ENCODE measurements around the gene TBC1D16. TPM values are rescaled to one million over a fixed set of nuclear protein-coding genes. Genes with fewer than 3 reads are reported as not detected.

TBC1D16 gene
- total and polyA plus RNA-seq, 2 donors (not counting 1 experiment from before 2014, with no cell fraction given): 8.3 to 30.4 TPM

GRCh38 chr17:79923974-79924638 lies 111.6 kb downstream of the TBC1D16 start:
- H3K27ac ChIP-seq (ENCODE audit: insufficient read depth, low read length): no peak overlapping the region
- no peak for DNase-seq (ENCODE audit: low read depth in 2 of 2)

GRCh38 chr17:79922798-79923197 lies 112.9 kb downstream of the TBC1D16 start:
- Histone ChIP-seq H3K4me3 (replicated peaks in 1 of 4; ENCODE audit: control extremely low read depth in 1 of 4, insufficient read depth in 1 of 4, low read depth in 3 of 4, low read length in 4 of 4) (no peak overlapping the region), H4K20me1 (ENCODE audit: control insufficient read depth, extremely low read depth, insufficient read depth, low read length) (no peaks in the 10 kb centered on the region), H3K36me3 (ENCODE audit: control insufficient read depth, insufficient read depth, low read length) (no peaks in the 10 kb centered on the region), H2AFZ (ENCODE audit: low read length) (no peak overlapping the region), H3K27me3 (ENCODE audit: control insufficient read depth, insufficient read depth, low read length) (peaks cover 9% of the 10 kb centered on the region), H3K9ac (ENCODE audit: insufficient read depth, low read length) (no peak overlapping the region), H3K4me1 (ENCODE audit: control insufficient read depth, extremely low read depth, insufficient read depth, low read length) (no peaks in the 10 kb centered on the region), H3K9me3 (ENCODE audit: control insufficient read depth, insufficient read depth, low read depth, low read length) (no peaks in the 10 kb centered on the region), H3K27ac (ENCODE audit: insufficient read depth, low read length) (no peak overlapping the region), H3K79me2 (ENCODE audit: control insufficient read depth, insufficient read depth, low read length) (no peaks in the 10 kb centered on the region), H3K4me2 (ENCODE audit: extremely low read depth, insufficient read depth, low read length) (no peak overlapping the region)
- TF ChIP-seq EZH2 (IDR thresholded peaks at IDR 0.05; ENCODE audit: low read length, missing control alignments) (no peak), CTCF (conservative IDR thresholded peaks at IDR 0.05 in 1 of 2, IDR thresholded peaks at IDR 0.05 in 1 of 2; ENCODE audit: low read depth in 1 of 2, low read length in 2 of 2) (no peak)
- no peak for DNase-seq (ENCODE audit: low read depth in 2 of 2)

More at GRCh38 chr17:79923974-79924638, 111.6 kb downstream of the TBC1D16 start:
- Histone ChIP-seq H4K20me1 (ENCODE audit: control insufficient read depth, extremely low read depth, insufficient read depth, low read length) (no peaks in the 10 kb centered on the region), H3K9me3 (ENCODE audit: control insufficient read depth, insufficient read depth, low read depth, low read length) (no peaks in the 10 kb centered on the region), H2AFZ (ENCODE audit: low read length) (no peak overlapping the region), H3K79me2 (ENCODE audit: control insufficient read depth, insufficient read depth, low read length) (no peaks in the 10 kb centered on the region), H3K4me3 (replicated peaks in 1 of 4; ENCODE audit: control extremely low read depth in 1 of 4, insufficient read depth in 1 of 4, low read depth in 3 of 4, low read length in 4 of 4) (no peak overlapping the region), H3K27me3 (ENCODE audit: control insufficient read depth, insufficient read depth, low read length) (peaks cover 9% of the 10 kb centered on the region), H3K36me3 (ENCODE audit: control insufficient read depth, insufficient read depth, low read length) (no peaks in the 10 kb centered on the region), H3K4me1 (ENCODE audit: control insufficient read depth, extremely low read depth, insufficient read depth, low read length) (no peaks in the 10 kb centered on the region), H3K9ac (ENCODE audit: insufficient read depth, low read length) (no peak overlapping the region), H3K4me2 (ENCODE audit: extremely low read depth, insufficient read depth, low read length) (no peak overlapping the region)
- TF ChIP-seq CTCF (conservative IDR thresholded peaks at IDR 0.05 in 1 of 2, IDR thresholded peaks at IDR 0.05 in 1 of 2; ENCODE audit: low read depth in 1 of 2, low read length in 2 of 2) (peak; percentile 20 to 47), EZH2 (IDR thresholded peaks at IDR 0.05; ENCODE audit: low read length, missing control alignments) (no peak)

- Histone ChIP-seq H3K27ac (ENCODE audit: insufficient read depth, low read length) (no peak overlapping the region), H2AFZ (ENCODE audit: low read length) (no peak overlapping the region), H3K4me3 (replicated peaks in 1 of 4; ENCODE audit: control extremely low read depth in 1 of 4, insufficient read depth in 1 of 4, low read depth in 3 of 4, low read length in 4 of 4) (no peak overlapping the region), H3K27me3 (ENCODE audit: control insufficient read depth, insufficient read depth, low read length) (peaks cover 13% of the 10 kb centered on the region), H3K9ac (ENCODE audit: insufficient read depth, low read length) (no peak overlapping the region), H3K79me2 (ENCODE audit: control insufficient read depth, insufficient read depth, low read length) (no peaks in the 10 kb centered on the region), H3K9me3 (ENCODE audit: control insufficient read depth, insufficient read depth, low read depth, low read length) (no peaks in the 10 kb centered on the region), H3K36me3 (ENCODE audit: control insufficient read depth, insufficient read depth, low read length) (no peaks in the 10 kb centered on the region), H3K4me1 (ENCODE audit: control insufficient read depth, extremely low read depth, insufficient read depth, low read length) (no peaks in the 10 kb centered on the region), H3K4me2 (ENCODE audit: extremely low read depth, insufficient read depth, low read length) (no peak overlapping the region), H4K20me1 (ENCODE audit: control insufficient read depth, extremely low read depth, insufficient read depth, low read length) (no peaks in the 10 kb centered on the region)
- no peak for DNase-seq (ENCODE audit: low read depth in 2 of 2)
- no peak for TF ChIP-seq EZH2 (IDR thresholded peaks at IDR 0.05; ENCODE audit: low read length, missing control alignments)
- TF ChIP-seq CTCF (conservative IDR thresholded peaks at IDR 0.05 in 1 of 2, IDR thresholded peaks at IDR 0.05 in 1 of 2; ENCODE audit: low read depth in 1 of 2, low read length in 2 of 2): no peak
These were observed 113.5 kb downstream of the TBC1D16 start for GRCh38 chr17:79922116-79922601.
